IPS-15b (cell line): Measurements from ENCODE around the gene TRRAP.

Experiments
- H3K27me3 ChIP-seq: one replicate; pipeline ENCODE4 v1.6.1; 2013; ENCODE audit warnings: low read length; ENCODE audit not compliant: control insufficient read depth, insufficient read depth
- H3K36me3 ChIP-seq: one replicate; pipeline ENCODE4 v1.6.1; 2013; ENCODE audit warnings: low read length; ENCODE audit not compliant: control insufficient read depth, insufficient read depth
- H3K4me1 ChIP-seq: one replicate; pipeline ENCODE4 v1.6.1; 2013; ENCODE audit warnings: mild to moderate bottlenecking, low read length; ENCODE audit not compliant: control insufficient read depth, insufficient read depth
- H3K4me3 ChIP-seq: one replicate; pipeline ENCODE4 v1.5.1; 2013; ENCODE audit warnings: low read depth, low read length
- H3K9ac ChIP-seq: one replicate; pipeline ENCODE4 v1.6.1; 2013; ENCODE audit warnings: low read depth, mild to moderate bottlenecking, low read length
- H3K9me3 ChIP-seq: one replicate; pipeline ENCODE4 v1.6.1; 2013; ENCODE audit warnings: mild to moderate bottlenecking, low read length; ENCODE audit not compliant: control insufficient read depth, insufficient read depth

Gene TRRAP

GRCh38 chr7:98848918-98849317 is 29.4 kb upstream of the TRRAP start:
- no peaks in the 10 kb centered on the region for H3K9me3 ChIP-seq
- no peaks in the 10 kb centered on the region for H3K27me3 ChIP-seq
- peaks cover 4% of the 10 kb centered on the region for H3K36me3 ChIP-seq
- no peaks in the 10 kb centered on the region for H3K4me1 ChIP-seq
- no peak overlapping the region for H3K4me3 ChIP-seq
- no peak overlapping the region for H3K9ac ChIP-seq

- no peak overlapping the region for H3K4me3 ChIP-seq
- H3K9ac ChIP-seq = no peak overlapping the region
- H3K4me1 ChIP-seq = no peaks in the 10 kb centered on the region
- H3K9me3 ChIP-seq = no peaks in the 10 kb centered on the region
- no peaks in the 10 kb centered on the region for H3K27me3 ChIP-seq
- peaks cover 4% of the 10 kb centered on the region for H3K36me3 ChIP-seq
Measured at GRCh38 chr7:98852826-98853225, 25.5 kb upstream of the TRRAP start.

- Histone ChIP-seq H3K9ac (no peak overlapping the region), H3K4me3 (no peak overlapping the region), H3K27me3 (no peaks in the 10 kb centered on the region), H3K4me1 (no peaks in the 10 kb centered on the region), H3K36me3 (no peaks in the 10 kb centered on the region), H3K9me3 (no peaks in the 10 kb centered on the region)
Measured at GRCh38 chr7:98855610-98856422, 22.5 kb upstream of the TRRAP start.

GRCh38 chr7:98860071-98860470 is 18.3 kb upstream of the TRRAP start:
- Histone ChIP-seq H3K4me1 (no peaks in the 10 kb centered on the region), H3K36me3 (no peaks in the 10 kb centered on the region), H3K4me3 (no peak overlapping the region), H3K27me3 (no peaks in the 10 kb centered on the region), H3K9ac (no peak overlapping the region), H3K9me3 (no peaks in the 10 kb centered on the region)

GRCh38 chr7:98862203-98862602 is 16.1 kb upstream of the TRRAP start:
- no peaks in the 10 kb centered on the region for H3K9me3 ChIP-seq
- no peaks in the 10 kb centered on the region for H3K4me1 ChIP-seq
- no peaks in the 10 kb centered on the region for H3K27me3 ChIP-seq

GRCh38 chr7:98862716-98863420 is 15.5 kb upstream of the TRRAP start:
- no peaks in the 10 kb centered on the region for H3K4me1 ChIP-seq
- no peak overlapping the region for H3K9ac ChIP-seq
- no peaks in the 10 kb centered on the region for H3K9me3 ChIP-seq
- H3K4me3 ChIP-seq = no peak overlapping the region
- no peaks in the 10 kb centered on the region for H3K27me3 ChIP-seq
- no peaks in the 10 kb centered on the region for H3K36me3 ChIP-seq

More at GRCh38 chr7:98862203-98862602, 16.1 kb upstream of the TRRAP start:
- Histone ChIP-seq H3K9ac (no peak overlapping the region), H3K4me3 (no peak overlapping the region), H3K36me3 (no peaks in the 10 kb centered on the region)

- Histone ChIP-seq H3K27me3 (peaks cover 5% of the 10 kb centered on the region), H3K4me1 (no peaks in the 10 kb centered on the region), H3K4me3 (no peak overlapping the region), H3K9ac (no peak overlapping the region), H3K9me3 (no peaks in the 10 kb centered on the region), H3K36me3 (no peaks in the 10 kb centered on the region)
Measured at GRCh38 chr7:98863601-98864000, 14.7 kb upstream of the TRRAP start.

GRCh38 chr7:98864731-98865453 is 13.4 kb upstream of the TRRAP start:
- Histone ChIP-seq H3K4me1 (peaks cover 3% of the 10 kb centered on the region), H3K9me3 (no peaks in the 10 kb centered on the region), H3K36me3 (no peaks in the 10 kb centered on the region), H3K27me3 (peaks cover 14% of the 10 kb centered on the region), H3K9ac (no peak overlapping the region), H3K4me3 (no peak overlapping the region)

GRCh38 chr7:98866351-98866750 is 12.0 kb upstream of the TRRAP start:
- Histone ChIP-seq H3K9me3 (no peaks in the 10 kb centered on the region), H3K9ac (no peak overlapping the region), H3K27me3 (peaks cover 16% of the 10 kb centered on the region), H3K4me1 (peaks cover 5% of the 10 kb centered on the region), H3K4me3 (no peak overlapping the region), H3K36me3 (no peaks in the 10 kb centered on the region)

GRCh38 chr7:98866765-98867164 is 11.6 kb upstream of the TRRAP start:
- Histone ChIP-seq H3K9me3 (no peaks in the 10 kb centered on the region), H3K27me3 (peaks cover 16% of the 10 kb centered on the region), H3K36me3 (no peaks in the 10 kb centered on the region), H3K4me3 (no peak overlapping the region), H3K4me1 (peaks cover 5% of the 10 kb centered on the region), H3K9ac (no peak overlapping the region)

GRCh38 chr7:98868450-98868849 is 9.9 kb upstream of the TRRAP start:
- H3K27me3 ChIP-seq = peaks cover 16% of the 10 kb centered on the region
- no peaks in the 10 kb centered on the region for H3K9me3 ChIP-seq
- no peak overlapping the region for H3K4me3 ChIP-seq
- no peaks in the 10 kb centered on the region for H3K36me3 ChIP-seq
- no peak overlapping the region for H3K9ac ChIP-seq
- peaks cover 5% of the 10 kb centered on the region for H3K4me1 ChIP-seq
